ENCODE data around the gene SERTAD4.

The SERTAD4 gene

DNA sequence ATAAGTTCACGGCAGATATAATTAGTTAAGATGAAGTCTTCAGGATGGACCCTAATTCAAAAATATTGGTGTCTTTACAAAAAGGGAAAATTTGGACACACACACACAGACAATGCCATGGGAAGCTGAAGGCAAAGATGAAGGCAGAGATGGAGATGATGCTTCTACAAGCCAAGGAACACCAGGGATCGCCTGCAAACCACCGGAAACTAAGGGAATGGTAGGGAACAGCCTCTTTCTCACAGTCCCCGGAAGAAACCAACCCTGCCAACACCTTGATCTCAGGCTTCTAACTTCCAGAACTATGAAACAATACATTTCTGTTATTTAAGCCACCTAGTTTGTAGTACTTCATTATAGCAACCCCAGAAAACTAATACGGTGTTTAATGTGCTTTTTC lies 15.1 kb upstream of the SERTAD4 start:
- H2AFZ ChIP-seq (ENCODE audit: low read depth, low read length): no peak overlapping the region
- no peaks in the 10 kb centered on the region for H3K4me1 ChIP-seq (ENCODE audit: insufficient read depth, low read length)
- H3K36me3 ChIP-seq (ENCODE audit: insufficient read depth, low read length): no peaks in the 10 kb centered on the region
- H3K9me3 ChIP-seq (ENCODE audit: low read length): no peaks in the 10 kb centered on the region
- H3K4me3 ChIP-seq (ENCODE audit: low read length): no peak overlapping the region
- H3K27me3 ChIP-seq (ENCODE audit: insufficient read depth, low read length): no peaks in the 10 kb centered on the region

DNA sequence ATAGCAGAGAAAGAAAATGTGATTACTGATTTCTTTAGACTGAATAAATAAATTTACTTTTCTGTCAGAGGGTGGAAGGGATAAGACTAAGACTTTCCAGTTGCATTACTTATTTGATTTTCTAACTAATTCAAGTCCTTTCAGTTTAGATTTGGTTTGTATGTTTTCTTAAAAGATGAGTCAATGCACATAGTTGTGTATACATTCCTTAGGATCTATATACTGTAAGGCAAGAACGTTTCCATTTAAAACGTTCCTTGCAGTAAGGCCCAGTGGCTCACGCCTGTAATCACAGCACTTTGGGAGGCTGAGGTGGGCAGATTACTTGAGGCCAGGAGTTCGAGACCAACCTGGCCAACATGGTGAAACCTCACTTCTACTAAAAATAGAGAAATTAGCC lies 14.5 kb upstream of the SERTAD4 start:
- Histone ChIP-seq H3K4me3 (ENCODE audit: low read length) (no peak overlapping the region), H3K36me3 (ENCODE audit: insufficient read depth, low read length) (no peaks in the 10 kb centered on the region), H3K9me3 (ENCODE audit: low read length) (no peaks in the 10 kb centered on the region), H3K27me3 (ENCODE audit: insufficient read depth, low read length) (no peaks in the 10 kb centered on the region), H3K4me1 (ENCODE audit: insufficient read depth, low read length) (peaks cover 4% of the 10 kb centered on the region), H2AFZ (ENCODE audit: low read depth, low read length) (no peak overlapping the region)

DNA sequence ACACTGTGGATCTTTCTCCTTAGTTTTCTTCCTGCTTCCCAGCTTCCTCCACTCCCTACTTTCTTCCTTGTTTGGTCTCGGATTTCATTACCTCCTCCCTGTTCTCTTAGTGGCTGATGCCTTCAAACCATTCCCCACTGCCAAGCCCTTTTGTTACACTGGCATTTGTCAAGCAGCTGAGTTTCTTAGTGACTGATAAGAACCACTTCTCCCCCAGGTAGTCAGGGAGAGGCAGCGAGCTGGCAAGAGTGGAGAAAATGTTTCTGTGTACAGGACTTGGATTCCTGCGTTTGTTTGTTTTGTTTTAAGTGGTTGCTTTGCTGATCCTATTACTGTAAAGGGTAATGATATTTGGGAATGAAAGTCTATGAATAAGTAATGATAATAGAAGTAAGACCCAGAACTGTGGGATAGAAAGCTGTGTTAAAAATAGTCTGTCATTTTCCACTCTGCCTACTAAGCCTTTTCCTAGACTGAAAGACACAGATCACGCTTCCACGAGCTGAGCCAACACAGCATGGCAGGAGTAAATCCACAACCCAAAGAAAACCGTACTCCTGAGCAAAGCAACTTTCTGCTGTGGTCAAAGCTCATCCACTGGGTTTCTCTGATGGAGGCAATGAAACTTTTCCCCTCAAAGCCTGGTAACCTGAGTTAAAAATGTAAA lies 10.1 kb upstream of the SERTAD4 start:
- no peaks in the 10 kb centered on the region for H3K36me3 ChIP-seq (ENCODE audit: insufficient read depth, low read length)
- peak overlapping the region; percentile 8 for H2AFZ ChIP-seq (ENCODE audit: low read depth, low read length)
- H3K4me1 ChIP-seq (ENCODE audit: insufficient read depth, low read length): peaks cover 4% of the 10 kb centered on the region
- no peak overlapping the region for H3K4me3 ChIP-seq (ENCODE audit: low read length)
- H3K9me3 ChIP-seq (ENCODE audit: low read length): no peaks in the 10 kb centered on the region
- peaks cover 6% of the 10 kb centered on the region for H3K27me3 ChIP-seq (ENCODE audit: insufficient read depth, low read length)

DNA sequence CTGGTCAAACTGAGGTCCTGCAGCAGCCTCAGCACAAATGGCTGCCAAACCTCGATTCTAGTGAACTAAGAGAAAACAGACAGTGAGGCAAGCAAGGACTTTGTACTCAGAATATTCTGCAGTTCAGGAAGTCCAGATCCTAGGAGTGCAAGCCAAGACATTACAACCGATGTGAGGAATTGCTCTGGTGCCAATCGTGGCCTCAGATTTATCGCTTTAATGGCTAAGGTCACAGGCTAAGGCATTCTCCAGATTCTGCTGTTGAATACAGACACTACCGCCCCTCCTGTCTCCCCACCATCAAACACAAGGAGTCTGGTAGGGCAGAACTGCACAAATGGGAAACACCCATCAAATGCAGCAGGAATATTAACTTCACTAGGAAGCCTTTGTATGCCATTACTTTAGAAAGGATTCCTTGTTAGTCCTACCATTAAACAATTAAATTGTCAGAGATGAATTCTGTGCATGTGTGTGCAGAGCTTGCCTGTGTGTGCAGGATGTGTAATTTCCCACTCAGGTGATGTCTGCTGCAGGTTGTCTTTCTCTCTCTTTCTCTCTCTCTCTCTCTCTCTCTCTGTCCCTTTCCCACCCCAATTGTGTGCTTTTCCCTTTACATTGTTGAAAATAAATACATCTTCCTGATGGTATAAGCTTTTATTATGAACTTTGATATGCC lies 9.2 kb upstream of the SERTAD4 start:
- Histone ChIP-seq H3K36me3 (ENCODE audit: insufficient read depth, low read length) (no peaks in the 10 kb centered on the region), H3K4me1 (ENCODE audit: insufficient read depth, low read length) (peaks cover 4% of the 10 kb centered on the region), H3K27me3 (ENCODE audit: insufficient read depth, low read length) (peaks cover 11% of the 10 kb centered on the region), H3K9me3 (ENCODE audit: low read length) (no peaks in the 10 kb centered on the region), H3K4me3 (ENCODE audit: low read length) (no peak overlapping the region), H2AFZ (ENCODE audit: low read depth, low read length) (no peak overlapping the region)

DNA sequence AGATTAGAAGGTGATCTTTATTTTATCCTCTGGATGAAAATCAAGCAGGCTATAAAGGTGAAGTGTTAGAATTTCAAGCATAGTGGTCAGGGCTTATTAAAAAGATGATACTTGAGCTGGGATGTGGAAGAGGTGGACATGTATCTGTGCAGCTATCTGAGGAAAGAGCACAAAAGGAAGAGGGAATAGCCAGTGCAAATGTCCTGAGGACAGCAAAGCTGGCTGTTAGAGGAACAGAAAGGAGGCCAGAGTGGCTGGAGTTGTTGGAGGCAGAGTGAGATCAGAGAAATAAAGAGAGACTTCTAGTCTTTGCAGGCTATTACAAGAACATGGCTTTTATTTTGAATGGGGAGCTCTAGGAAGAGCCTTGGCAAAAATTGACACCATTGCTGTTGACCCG lies 4.4 kb upstream of the SERTAD4 start:
- H3K27me3 ChIP-seq (ENCODE audit: insufficient read depth, low read length): peaks cover 31% of the 10 kb centered on the region
- H3K9me3 ChIP-seq (ENCODE audit: low read length): no peaks in the 10 kb centered on the region
- H3K36me3 ChIP-seq (ENCODE audit: insufficient read depth, low read length): no peaks in the 10 kb centered on the region
- no peak overlapping the region for H2AFZ ChIP-seq (ENCODE audit: low read depth, low read length)
- peaks cover under 1% of the 10 kb centered on the region for H3K4me1 ChIP-seq (ENCODE audit: insufficient read depth, low read length)
- H3K4me3 ChIP-seq (ENCODE audit: low read length): no peak overlapping the region

DNA sequence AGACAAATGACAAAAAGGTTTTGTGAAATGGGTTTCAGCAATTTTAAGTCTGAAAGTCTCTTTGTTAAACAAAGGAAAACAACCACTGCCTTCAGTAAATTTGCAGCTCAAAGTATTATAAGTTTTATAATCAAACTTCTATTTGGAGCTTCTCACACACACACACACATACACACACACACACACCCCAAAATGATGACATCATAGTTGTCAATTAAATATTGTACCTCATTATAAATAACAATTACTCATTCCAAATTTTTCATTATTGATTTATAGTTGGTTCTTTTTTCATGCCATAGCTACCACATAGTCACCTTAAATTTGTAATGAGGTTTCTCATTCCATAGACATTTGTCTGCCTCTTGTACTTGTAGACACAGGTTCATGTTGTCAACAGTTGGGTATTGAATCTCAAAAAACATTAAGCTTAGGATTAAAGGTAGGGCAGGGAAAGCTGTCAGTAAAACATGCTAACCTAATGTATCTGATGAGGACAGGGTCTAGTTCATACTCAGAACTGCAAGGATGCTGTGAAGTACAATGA lies 2.4 kb upstream of the SERTAD4 start:
- Histone ChIP-seq H3K4me1 (ENCODE audit: insufficient read depth, low read length) (peaks cover 18% of the 10 kb centered on the region), H3K9me3 (ENCODE audit: low read length) (no peaks in the 10 kb centered on the region), H3K4me3 (ENCODE audit: low read length) (no peak overlapping the region), H2AFZ (ENCODE audit: low read depth, low read length) (no peak overlapping the region), H3K36me3 (ENCODE audit: insufficient read depth, low read length) (no peaks in the 10 kb centered on the region), H3K27me3 (ENCODE audit: insufficient read depth, low read length) (peaks cover 43% of the 10 kb centered on the region)

DNA sequence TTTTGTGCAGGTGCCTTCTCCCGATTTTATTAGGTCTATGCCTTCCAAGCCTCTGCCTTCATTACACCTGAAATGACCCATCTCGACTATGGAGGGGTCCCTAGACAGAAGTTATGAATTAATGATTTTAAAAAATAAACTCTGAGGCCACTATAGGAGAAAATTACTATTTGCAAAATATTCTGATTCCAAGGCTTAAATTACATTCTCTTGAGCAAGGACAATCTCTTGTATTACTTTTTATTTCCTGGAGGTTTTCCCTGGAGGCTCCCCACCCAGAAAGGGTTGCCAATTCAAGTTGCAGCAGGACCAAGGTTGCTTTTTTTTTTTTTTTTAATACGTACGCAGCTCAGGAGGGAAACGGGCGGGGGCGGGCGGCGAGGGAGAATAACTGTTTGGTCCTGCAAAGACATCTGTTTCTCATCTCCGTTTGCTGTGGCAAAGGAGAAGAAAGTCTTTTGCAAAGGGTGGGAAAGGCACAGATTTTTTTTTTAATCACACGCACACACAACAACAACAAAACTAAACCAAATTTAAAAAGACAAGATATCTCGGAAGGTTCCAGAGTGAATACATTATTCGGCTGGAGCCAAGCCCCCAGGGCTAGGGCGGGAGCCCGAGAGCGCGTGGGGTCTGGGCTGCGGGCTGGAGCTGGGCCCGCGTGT lies 618 bp upstream of the SERTAD4 start:
- Histone ChIP-seq H3K27me3 (ENCODE audit: insufficient read depth, low read length) (peaks cover 43% of the 10 kb centered on the region), H2AFZ (ENCODE audit: low read depth, low read length) (no peak overlapping the region), H3K9me3 (ENCODE audit: low read length) (no peaks in the 10 kb centered on the region), H3K36me3 (ENCODE audit: insufficient read depth, low read length) (no peaks in the 10 kb centered on the region), H3K4me3 (ENCODE audit: low read length) (peak overlapping the region; percentile 49), H3K4me1 (ENCODE audit: insufficient read depth, low read length) (peaks cover 18% of the 10 kb centered on the region)

DNA sequence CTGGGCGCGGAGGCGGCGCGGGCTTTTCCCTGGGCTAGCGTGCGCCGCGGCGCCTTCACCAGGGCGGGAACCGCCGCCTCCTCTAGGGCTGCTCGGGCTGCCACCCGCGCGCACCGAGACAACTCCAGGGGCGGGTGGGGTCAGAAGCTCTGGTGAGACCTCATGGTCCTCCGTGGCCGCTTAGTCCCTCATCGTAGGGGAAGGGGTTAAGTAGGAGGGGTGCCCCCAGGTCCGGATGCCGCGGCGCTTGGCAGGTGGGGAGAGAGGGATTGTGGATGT lies 559 bp downstream of the SERTAD4 start:
- Histone ChIP-seq H2AFZ (ENCODE audit: low read depth, low read length) (peak overlapping the region; percentile 91), H3K4me3 (ENCODE audit: low read length) (peak overlapping the region; percentile 49), H3K4me1 (ENCODE audit: insufficient read depth, low read length) (peaks cover 29% of the 10 kb centered on the region), H3K27me3 (ENCODE audit: insufficient read depth, low read length) (peaks cover 39% of the 10 kb centered on the region), H3K9me3 (ENCODE audit: low read length) (no peaks in the 10 kb centered on the region), H3K36me3 (ENCODE audit: insufficient read depth, low read length) (no peaks in the 10 kb centered on the region)

DNA sequence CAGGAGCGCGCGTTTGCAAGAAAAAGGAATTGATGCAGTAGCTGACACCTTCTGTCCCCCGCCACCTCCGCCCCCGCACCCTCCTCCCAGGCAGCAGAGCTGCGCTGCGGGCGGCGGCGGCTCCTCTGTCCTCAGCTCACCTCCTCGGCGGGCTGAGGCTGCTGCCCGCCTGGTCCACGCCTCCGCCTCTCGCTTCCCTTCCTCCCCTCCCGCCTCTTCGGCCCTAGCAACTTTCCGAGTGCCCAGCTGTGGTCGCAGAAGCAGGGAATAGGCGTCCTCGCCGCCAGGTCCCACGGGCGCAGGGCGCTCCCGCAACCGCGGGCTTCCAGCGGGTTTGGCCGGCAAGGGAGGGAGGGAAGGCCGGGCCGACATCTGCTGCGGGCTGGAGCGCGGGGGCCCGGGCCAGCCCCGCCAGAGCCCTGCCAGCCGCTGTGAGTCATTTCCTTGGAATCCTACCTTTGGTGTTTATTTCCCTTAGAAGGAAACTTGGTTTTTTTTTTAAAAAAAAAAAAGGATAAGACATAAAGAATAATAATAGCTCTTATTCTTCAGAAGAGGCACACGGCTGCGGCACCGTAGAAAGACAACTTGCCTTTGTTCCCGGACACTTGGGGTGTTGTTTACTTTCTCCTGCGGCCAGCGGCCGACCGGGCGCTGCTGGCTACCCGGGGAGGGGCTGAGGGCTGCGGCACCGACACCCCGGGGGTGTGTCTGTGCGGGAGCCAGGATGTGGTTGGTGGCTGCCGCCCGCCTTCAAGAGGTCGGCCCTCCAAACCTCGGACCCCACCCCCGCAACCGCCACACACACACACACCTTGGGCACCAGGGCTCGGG lies 1.1 kb downstream of the SERTAD4 start:
- H3K4me3 ChIP-seq (ENCODE audit: low read length): peak overlapping the region; percentile 49
- H3K27me3 ChIP-seq (ENCODE audit: insufficient read depth, low read length): peaks cover 36% of the 10 kb centered on the region
- peaks cover 31% of the 10 kb centered on the region for H3K4me1 ChIP-seq (ENCODE audit: insufficient read depth, low read length)
- no peaks in the 10 kb centered on the region for H3K36me3 ChIP-seq (ENCODE audit: insufficient read depth, low read length)
- peak overlapping the region; percentile 91 for H2AFZ ChIP-seq (ENCODE audit: low read depth, low read length)
- H3K9me3 ChIP-seq (ENCODE audit: low read length): no peaks in the 10 kb centered on the region

DNA sequence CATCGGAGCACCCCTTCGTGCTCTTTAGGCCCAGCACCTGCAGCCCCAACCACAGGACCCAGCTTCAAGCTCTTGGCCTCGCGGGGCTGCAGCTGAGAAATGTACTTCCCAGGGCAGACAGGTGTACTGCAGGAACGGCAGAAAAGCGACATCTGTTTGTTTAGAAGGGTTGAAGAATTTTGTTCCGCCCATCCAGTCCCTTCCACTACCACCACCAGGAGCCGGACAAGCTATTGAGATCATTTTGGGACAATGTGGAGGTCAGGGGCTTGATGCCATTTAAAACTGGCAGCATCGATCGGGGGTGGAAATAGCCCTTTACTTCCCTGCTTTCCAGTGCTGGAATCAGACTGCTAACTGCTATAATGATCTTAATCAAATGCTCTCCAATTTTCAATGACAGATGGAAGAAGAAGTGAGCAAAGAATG lies 1.7 kb downstream of the SERTAD4 start:
- Histone ChIP-seq H3K9me3 (ENCODE audit: low read length) (no peaks in the 10 kb centered on the region), H3K4me3 (ENCODE audit: low read length) (peak overlapping the region; percentile 49), H3K4me1 (ENCODE audit: insufficient read depth, low read length) (peaks cover 31% of the 10 kb centered on the region), H2AFZ (ENCODE audit: low read depth, low read length) (peak overlapping the region; percentile 91), H3K27me3 (ENCODE audit: insufficient read depth, low read length) (peaks cover 32% of the 10 kb centered on the region), H3K36me3 (ENCODE audit: insufficient read depth, low read length) (no peaks in the 10 kb centered on the region)

DNA sequence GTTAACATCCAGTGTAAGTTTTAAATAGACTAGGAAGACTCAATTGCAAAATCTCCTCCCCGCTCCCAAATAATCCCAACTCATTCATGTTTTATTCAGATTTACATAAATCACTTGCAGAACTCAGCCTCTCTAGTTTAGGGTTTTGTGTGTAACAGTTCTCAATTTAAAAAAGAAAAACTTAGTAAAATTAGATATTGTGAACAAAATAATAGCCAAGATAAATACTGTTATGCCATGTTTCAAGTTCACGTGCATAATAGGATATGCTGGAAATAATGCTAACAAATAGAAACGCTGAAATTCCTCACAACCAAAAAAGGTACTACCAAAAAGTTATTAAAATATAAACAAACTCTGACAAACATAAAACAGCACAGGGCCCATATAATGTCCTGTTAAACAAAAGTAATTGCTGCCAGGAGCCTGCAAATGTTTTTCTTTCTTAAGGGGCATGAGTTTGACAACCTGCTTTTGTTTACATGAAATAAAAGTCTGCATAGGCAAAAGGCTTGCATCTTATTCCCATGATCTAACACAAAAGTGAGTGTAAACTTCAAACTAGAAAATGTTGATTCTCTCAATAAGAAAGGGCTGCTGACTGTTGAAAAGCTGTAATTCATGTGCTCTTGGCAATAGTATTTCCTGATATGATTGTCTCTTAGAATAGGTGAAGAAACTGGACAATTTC lies 2.9 kb downstream of the SERTAD4 start:
- no peak overlapping the region for H3K4me3 ChIP-seq (ENCODE audit: low read length)
- H3K27me3 ChIP-seq (ENCODE audit: insufficient read depth, low read length): peaks cover 29% of the 10 kb centered on the region
- no peak overlapping the region for H2AFZ ChIP-seq (ENCODE audit: low read depth, low read length)
- no peaks in the 10 kb centered on the region for H3K36me3 ChIP-seq (ENCODE audit: insufficient read depth, low read length)
- no peaks in the 10 kb centered on the region for H3K9me3 ChIP-seq (ENCODE audit: low read length)
- H3K4me1 ChIP-seq (ENCODE audit: insufficient read depth, low read length): peaks cover 31% of the 10 kb centered on the region

DNA sequence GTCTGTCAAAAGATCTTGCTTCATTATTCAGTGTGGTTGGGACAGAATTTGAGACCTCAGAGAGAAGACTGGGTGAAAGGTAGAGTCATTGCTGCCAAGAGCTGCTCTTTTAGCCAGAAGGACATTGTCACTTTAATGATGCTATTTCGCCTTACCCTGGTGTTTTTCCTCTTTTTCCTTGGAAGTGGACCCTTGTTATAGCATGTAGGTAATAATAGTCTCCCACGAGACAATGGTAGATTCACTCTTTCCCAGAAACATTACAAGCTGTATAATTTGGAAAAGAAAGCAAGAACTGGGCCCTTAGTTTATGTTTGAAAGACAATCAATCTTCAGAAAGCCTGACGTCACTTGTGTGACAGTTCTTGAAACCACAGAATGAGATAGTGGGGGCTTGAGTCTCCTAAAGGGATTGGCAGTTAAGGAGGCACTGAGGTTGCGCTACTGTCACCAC lies 3.8 kb downstream of the SERTAD4 start:
- Histone ChIP-seq H3K27me3 (ENCODE audit: insufficient read depth, low read length) (peaks cover 21% of the 10 kb centered on the region), H3K9me3 (ENCODE audit: low read length) (no peaks in the 10 kb centered on the region), H3K36me3 (ENCODE audit: insufficient read depth, low read length) (no peaks in the 10 kb centered on the region), H2AFZ (ENCODE audit: low read depth, low read length) (no peak overlapping the region), H3K4me1 (ENCODE audit: insufficient read depth, low read length) (peaks cover 31% of the 10 kb centered on the region), H3K4me3 (ENCODE audit: low read length) (no peak overlapping the region)

Data from neuron (in vitro differentiated cells).